GM13976 (cell line): ENCODE data around the gene PAQR9.

Experiments
- DNase-seq: peaks from one replicate; pipeline ENCODE4 v3.0.0; 2012; ENCODE audit warnings: low spot score
- in situ Hi-C: fragments of 300-500 bp; cut with MboI; formaldehyde crosslinking; loops from one replicate; pipeline ENCODE4 v1.12.0; 2022; ENCODE audit warnings: low sequenced_read_pairs, mixed read lengths, inconsistent platforms; ENCODE audit not compliant: unreplicated experiment
- TF ChIP-seq, protein P1 (sequence below): IDR thresholded peaks from 2 replicates; pipeline ENCODE4 v1.5.1; 2012; ENCODE audit warnings: borderline replicate concordance, mild to moderate bottlenecking; ENCODE audit not compliant: insufficient read depth; ENCODE audit errors: extremely low read depth, missing control alignments, control extremely low read depth

Gene PAQR9

DNA sequence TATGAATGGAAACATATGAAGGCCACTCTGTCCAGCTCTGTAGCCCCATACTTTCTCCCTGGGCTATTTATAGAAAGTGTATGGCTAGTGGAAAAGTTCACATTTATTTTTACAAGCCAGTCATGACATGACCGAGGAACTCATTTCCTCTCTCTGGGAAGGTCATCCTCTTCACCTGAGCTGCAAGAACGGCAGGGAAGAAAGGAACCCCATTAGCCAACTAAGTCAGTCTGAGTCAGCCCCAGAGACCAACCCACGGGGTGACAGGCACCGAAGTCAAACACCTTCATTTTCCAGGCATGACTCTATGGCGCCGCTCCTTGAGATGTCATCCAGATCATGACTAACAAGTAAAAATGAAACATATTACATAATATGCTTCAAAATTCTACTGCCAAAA lies 4.8 kb downstream of the PAQR9 start:
- in situ Hi-C loops, result no loop called here
- no peak for DNase-seq
- TF ChIP-seq, protein P1, sequence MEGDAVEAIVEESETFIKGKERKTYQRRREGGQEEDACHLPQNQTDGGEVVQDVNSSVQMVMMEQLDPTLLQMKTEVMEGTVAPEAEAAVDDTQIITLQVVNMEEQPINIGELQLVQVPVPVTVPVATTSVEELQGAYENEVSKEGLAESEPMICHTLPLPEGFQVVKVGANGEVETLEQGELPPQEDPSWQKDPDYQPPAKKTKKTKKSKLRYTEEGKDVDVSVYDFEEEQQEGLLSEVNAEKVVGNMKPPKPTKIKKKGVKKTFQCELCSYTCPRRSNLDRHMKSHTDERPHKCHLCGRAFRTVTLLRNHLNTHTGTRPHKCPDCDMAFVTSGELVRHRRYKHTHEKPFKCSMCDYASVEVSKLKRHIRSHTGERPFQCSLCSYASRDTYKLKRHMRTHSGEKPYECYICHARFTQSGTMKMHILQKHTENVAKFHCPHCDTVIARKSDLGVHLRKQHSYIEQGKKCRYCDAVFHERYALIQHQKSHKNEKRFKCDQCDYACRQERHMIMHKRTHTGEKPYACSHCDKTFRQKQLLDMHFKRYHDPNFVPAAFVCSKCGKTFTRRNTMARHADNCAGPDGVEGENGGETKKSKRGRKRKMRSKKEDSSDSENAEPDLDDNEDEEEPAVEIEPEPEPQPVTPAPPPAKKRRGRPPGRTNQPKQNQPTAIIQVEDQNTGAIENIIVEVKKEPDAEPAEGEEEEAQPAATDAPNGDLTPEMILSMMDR, result no peak

DNA sequence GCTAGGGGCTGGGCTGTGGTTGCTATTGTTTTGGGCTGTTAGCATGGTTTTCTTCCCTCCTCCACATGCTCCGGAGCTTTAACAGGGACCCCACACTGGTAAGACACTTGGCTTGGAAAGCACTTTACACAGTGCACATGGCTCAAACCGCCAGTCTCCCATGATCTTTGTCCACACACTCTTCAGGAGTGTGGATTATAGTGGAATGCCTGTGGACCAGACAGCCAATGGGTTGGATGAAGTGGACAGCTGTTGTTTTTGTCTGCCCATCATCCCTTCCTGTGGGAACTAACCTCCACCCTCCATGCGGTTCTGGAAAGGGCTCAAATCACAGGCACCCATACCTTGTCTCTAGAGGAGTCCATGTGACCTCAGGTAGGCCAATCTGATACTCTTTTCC lies 10.0 kb downstream of the PAQR9 start:
- DNase-seq, result no peak
- TF ChIP-seq, protein P1, result no peak
- in situ Hi-C loops, result no loop called here

DNA sequence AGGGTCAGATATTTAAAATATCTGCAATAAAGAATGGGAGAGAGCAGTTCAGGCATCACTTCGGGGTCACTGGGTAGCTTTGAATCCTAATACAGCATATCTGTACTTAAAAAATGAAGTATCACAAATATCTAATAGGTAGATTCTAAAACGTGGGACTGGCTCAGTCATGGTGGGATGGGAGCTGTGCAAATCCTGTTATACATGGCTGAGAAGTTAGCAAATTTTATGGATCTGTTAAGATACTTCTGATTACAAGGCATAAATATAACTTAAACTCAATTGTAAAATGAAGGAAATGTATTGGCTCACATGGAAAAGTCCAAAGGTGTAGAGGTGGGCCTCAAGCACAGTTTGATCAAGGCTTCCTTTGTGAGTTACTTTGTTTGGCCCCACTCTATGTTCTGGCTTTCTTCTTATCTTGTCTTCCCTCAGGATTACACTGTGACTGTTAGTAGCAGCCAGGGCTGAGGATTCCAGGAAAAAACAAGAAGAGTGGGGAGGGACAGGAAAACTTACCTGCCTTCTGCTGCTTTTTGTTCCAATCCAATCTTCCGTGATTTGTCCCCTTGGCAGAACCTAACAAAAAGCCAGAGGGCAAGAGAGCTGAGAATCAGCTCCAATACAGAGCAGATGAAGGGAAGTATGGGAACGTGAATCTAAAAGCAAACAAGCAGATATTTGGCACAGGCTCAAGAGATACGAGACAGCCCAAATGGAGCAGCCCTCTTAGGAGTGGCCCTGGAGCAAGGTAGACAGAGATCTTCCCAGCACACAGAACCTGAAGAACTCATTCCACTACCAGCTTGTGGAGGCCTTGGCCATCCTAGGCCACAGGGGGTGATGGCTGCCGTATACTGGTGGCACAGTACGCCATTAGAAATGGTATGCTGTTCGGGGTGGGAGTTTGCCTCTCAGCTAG lies 10.9 kb downstream of the PAQR9 start:
- TF ChIP-seq, protein P1, result no peak

DNA sequence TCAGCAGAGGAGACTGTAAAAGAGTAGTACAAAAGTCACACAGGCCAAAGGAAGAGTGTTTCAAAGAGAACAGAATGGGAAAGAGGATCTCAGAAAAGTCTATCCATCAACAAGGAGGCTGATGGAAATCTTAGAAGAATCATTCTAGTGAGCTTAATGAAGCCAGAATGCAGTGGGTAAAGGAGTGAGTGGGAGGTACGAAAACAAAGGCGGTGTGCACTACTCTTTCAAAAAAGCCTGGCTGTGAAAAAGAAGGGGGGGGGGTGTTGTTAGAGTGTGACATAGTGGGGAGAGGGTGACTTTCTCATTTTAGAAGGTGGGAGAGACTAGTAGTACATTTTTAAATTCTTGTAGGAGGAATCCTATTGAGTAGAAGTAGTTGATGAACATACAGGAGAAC lies 11.7 kb downstream of the PAQR9 start:
- TF ChIP-seq, protein P1, result no peak
- DNase-seq, result no peak
- in situ Hi-C loops, result no loop called here

More for the DNA sequence above, 10.9 kb downstream of the PAQR9 start:
- in situ Hi-C loops, result no loop called here
- no peak for DNase-seq

DNA sequence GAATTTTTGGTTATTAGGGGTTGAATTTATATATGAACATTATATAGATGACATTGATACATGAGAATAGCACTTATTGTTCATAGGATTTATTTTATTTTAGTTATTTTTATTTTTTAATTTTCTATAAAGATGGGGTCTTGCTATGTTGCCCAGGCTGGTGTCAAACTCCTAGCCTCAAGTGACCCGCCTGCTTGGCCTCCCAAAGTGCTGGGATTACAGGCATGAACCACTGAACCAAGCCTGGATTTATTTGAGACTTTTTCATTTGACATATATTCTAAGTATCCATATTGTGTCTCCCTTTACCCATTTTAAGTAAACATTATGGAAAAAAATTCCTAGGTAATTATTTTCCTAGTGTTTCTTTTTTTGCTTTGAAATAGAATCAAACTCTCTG lies 12.5 kb downstream of the PAQR9 start:
- TF ChIP-seq, protein P1, result no peak
- in situ Hi-C loops, result no loop called here
- DNase-seq, result no peak

DNA sequence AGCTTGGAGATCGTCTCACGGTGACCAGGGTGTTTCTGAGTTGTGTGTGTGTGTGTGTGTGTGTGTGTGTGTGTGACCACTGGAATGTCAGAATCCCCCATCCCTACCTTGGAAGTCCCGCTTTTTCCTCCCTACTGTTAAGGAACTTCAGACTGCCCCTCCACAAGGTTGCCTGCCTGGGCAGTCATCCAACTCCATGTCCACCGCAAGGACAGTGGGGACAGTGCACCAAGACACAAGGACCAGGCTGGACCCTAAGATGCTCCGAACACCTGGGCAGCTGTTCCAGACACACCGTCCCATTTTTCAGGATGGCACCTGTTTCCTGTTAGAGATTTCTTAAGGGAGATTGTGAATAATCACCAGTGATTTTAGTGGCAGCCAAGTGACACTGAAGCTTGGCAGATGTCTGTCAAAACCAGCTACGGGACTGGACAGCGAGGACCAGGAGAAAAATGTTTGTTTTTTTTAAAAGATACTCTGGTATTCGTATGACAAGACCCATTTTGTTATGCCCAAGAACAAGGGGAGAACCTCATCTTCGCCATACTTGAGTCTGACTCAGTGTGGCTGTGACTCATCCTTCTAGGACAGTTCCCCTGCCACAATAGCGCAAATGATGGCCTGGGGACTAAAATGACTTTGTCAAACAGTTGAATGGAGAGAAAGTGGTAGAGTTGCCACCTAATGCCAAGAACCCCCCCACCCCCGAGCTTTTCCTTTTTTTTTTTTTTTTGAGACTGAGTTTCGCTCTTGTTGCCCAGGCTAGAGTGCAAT lies 15.5 kb downstream of the PAQR9 start:
- TF ChIP-seq, protein P1, result no peak
- in situ Hi-C loops, result no loop called here
- DNase-seq, result no peak
